ENCODE data around the gene DDX56.

GRCh38 chr7:44519546-44519945 lies 54.2 kb downstream of the DDX56 start:
- TF ChIP-seq, protein P1, sequence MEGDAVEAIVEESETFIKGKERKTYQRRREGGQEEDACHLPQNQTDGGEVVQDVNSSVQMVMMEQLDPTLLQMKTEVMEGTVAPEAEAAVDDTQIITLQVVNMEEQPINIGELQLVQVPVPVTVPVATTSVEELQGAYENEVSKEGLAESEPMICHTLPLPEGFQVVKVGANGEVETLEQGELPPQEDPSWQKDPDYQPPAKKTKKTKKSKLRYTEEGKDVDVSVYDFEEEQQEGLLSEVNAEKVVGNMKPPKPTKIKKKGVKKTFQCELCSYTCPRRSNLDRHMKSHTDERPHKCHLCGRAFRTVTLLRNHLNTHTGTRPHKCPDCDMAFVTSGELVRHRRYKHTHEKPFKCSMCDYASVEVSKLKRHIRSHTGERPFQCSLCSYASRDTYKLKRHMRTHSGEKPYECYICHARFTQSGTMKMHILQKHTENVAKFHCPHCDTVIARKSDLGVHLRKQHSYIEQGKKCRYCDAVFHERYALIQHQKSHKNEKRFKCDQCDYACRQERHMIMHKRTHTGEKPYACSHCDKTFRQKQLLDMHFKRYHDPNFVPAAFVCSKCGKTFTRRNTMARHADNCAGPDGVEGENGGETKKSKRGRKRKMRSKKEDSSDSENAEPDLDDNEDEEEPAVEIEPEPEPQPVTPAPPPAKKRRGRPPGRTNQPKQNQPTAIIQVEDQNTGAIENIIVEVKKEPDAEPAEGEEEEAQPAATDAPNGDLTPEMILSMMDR (IDR thresholded peaks at IDR 0.05) = no peak
- TF ChIP-seq EP300 (IDR thresholded peaks at IDR 0.05) = no peak

All from sigmoid colon (tissue), 4 donors.